GM12801 (cell line): ENCODE data around the gene LRP10.

Experiments used
- TF ChIP-seq, protein P1 (sequence below): IDR thresholded peaks from one replicate; pipeline ENCODE4 v1.5.1; 2011; ENCODE audit warnings: control low read depth; ENCODE audit not compliant: insufficient read length; ENCODE audit errors: extremely low read depth

Gene LRP10

DNA sequence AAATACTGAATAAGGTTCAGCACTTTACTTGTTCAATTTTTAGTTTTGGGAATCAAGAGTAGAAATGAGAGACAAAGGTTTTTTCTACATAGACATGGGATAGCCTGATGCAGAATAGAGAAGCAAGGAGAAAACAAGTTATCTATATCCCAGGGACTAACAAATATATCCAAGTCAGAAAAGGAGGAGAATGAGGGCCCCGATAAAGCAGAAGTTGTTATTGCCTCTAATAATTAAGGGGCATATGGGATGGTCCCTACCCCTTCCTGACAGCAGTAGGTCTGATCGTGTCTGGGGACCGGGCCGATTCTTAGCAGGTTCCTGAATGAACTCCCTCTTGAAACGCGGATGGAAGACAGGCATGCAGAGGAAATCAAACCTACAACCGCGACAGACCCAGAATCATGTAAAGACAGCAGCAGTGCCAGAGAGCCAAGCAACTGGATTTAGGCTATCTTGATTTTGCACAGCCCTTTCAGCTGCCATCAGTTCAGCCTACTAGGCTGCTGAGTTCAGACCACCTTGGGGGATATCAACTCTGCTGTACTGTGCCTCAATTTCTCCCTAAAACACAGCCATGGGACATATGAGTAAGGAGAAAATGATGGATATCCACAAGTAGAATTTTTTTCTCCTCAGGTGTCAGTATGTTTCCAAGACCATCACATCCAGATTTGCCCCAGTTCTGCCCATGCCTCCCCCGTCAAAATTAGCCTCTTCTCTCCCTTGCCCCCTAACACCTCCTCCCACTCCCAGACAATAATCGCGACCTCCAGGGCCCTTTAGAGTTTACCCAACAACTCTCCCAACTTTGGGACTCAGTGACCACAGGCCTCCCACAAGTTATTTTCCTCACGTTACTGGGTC lies 56.9 kb downstream of the LRP10 start:
- TF ChIP-seq, protein P1, sequence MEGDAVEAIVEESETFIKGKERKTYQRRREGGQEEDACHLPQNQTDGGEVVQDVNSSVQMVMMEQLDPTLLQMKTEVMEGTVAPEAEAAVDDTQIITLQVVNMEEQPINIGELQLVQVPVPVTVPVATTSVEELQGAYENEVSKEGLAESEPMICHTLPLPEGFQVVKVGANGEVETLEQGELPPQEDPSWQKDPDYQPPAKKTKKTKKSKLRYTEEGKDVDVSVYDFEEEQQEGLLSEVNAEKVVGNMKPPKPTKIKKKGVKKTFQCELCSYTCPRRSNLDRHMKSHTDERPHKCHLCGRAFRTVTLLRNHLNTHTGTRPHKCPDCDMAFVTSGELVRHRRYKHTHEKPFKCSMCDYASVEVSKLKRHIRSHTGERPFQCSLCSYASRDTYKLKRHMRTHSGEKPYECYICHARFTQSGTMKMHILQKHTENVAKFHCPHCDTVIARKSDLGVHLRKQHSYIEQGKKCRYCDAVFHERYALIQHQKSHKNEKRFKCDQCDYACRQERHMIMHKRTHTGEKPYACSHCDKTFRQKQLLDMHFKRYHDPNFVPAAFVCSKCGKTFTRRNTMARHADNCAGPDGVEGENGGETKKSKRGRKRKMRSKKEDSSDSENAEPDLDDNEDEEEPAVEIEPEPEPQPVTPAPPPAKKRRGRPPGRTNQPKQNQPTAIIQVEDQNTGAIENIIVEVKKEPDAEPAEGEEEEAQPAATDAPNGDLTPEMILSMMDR = no peak

GRCh38 chr14:22929104-22929960 lies 57.8 kb downstream of the LRP10 start, which contains the start of gene PRMT5:
Gene PRMT5 (minus strand): TSS chr14:22929376. CDS start chr14:22929361, 15 bp downstream.
- TF ChIP-seq, protein P1 = no peak

GRCh38 chr14:22929961-22930364 lies 58.4 kb downstream of the LRP10 start:
- TF ChIP-seq, protein P1 = no peak
